Measurements from ENCODE around the gene OSER1.
"Not testable (repeated sequence)": the region's sequence is repeated elsewhere in the genome, so short reads cannot be mapped to it uniquely, and the experiment has no call there.

OSER1 gene

GRCh38 chr20:44200983-44201382 lies 9.6 kb downstream of the OSER1 start:
- DNase-seq (ENCODE audit: low read depth), result no peak

DNA sequence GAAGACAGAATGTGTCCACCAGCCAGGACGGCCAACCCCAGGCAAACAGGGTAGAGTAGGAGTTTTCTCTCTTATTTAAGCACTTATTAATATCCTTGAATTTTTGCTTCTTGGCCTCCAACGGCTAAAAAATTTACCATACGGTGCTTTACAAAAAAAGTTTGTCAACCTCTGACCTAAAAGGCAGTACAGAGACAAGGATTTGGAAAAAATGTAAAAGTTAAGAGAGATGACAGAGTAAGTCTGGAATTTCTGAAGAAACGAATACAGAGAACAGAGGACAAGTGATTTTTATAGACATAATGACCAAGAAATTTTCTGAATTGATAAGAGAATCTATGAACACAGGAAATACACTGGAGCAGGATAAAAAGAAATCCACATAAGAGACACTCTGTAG lies 10.2 kb downstream of the OSER1 start:
- no peak for DNase-seq (ENCODE audit: low read depth)

DNA sequence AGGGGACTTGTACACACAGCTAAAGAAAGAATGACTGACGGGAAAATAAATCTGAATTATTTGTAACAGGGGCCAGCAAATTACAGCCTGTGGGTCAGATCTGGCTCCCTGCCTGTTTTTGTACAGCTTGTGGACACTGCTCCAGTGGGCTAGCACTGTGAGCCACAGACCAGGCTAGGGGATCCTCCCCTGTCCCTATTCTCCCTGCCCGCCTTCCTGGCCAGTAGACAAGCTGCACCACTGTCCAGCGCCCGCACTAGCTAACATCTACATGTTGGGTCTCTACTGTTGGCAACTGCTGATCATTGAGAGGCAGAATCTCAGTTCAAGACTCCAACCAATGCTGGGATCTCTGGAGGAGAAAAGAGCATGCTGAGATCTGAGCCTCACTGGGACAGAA lies 10.7 kb downstream of the OSER1 start:
- DNase-seq (ENCODE audit: low read depth), result no peak

GRCh38 chr20:44198872-44199271 lies 11.7 kb downstream of the OSER1 start:
- no peak for DNase-seq (ENCODE audit: low read depth)

DNA sequence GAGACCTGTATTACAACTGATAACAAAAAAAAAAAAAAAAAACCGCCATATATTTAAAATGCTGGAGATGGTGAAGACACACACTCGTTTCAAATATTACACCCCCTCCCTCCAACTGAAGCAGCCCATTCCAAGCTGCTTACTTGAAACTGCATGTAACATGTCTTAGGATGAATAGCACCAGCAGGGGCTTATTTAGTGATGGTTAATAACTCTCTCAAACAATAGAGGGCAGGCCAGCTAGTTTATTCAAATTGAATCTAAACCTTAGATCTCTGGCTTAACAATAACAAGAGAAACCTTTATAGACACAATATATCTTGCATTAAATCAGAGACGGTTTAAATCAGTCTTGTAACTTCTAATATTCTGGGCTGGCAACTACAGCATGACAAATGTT lies 14.3 kb downstream of the OSER1 start:
- DNase-seq (ENCODE audit: low read depth), result no peak

GRCh38 chr20:44195605-44196004 lies 15.0 kb downstream of the OSER1 start:
- no peak for DNase-seq (ENCODE audit: low read depth)

GRCh38 chr20:44193801-44194200 lies 16.8 kb downstream of the OSER1 start:
- no peak for DNase-seq (ENCODE audit: low read depth)

GRCh38 chr20:44191640-44192039 lies 18.9 kb downstream of the OSER1 start:
- DNase-seq (ENCODE audit: low read depth), result not testable (repeated sequence)

DNA sequence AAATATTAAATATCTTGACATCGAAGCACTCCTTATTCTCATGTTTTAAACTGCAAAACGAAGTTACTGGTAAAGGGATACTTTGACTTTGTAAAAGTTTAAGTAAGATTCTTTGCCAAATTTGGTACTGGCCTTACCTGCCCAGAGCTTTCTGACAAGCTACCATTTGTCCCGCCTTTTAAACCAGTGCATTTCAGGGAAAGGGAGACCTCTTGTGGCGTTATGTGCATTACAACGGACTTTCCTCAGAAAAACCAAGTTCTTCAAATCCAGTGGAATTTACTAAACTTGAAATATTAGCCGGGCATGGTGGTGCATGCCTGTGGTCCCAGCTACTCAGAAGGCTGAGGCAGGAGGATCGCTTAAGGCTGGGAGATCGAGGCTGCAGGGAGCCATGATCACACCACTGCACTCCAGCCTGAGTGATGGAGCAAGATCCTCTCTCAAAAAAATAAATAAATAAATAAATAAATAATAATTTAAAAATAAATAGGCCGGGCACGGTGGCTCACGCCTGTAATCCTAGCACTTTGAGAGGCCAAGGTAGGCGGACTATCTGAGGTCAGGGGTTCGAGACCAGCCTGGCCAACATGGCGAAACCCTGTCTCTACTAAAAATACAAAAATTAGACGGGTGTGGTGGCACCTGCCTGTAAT lies 20.2 kb downstream of the OSER1 start:
- DNase-seq (ENCODE audit: low read depth), result peak; percentile 25

GRCh38 chr20:44188752-44189151 lies 21.8 kb downstream of the OSER1 start:
- no peak for DNase-seq (ENCODE audit: low read depth)

DNA sequence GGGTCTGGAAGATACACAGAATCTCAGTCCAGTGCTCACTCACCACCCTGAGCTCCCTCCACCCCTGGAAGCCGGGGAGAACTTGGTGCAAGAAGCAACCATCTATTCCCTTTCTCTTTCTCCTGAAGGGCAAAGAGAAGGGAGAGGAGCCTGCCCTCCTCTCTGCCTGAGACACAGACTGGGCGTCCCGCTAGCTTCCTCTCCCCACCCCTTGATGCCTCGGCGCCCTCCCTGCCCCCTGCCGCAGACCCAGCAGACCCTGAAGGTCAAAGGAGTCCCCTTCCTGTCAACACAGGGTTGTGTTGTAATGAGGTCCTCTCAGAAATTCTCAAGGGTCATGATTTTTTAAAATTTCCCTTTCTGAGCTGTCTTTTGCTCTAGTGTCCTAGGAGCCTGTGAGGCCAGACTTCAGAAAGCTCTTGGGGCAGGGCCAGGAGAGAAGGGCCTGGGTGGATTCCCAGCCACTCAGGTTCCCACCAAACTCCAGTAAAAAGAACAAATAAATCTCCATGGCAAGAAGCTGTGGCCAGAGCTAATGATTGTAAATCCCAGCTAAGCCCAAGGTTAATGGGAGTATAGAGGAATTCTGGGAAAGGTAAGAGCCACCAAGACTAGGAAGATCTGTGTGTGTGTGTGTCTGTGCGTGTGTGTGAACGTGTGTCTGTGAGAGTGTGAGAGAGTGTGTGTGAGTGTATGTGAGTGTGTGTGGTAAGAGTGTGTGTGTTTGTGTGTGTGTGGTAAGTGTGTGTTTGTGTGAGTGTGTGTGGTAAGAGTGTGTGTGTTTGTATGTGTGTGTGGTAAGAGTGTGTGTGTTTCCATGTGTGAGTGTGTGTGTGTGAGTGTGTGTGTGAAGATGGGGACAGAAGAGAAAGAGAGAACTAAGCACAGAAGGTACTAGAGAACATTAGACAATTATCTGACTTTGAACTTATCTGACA lies 22.5 kb downstream of the OSER1 start:
- DNase-seq (ENCODE audit: low read depth), result no peak

DNA sequence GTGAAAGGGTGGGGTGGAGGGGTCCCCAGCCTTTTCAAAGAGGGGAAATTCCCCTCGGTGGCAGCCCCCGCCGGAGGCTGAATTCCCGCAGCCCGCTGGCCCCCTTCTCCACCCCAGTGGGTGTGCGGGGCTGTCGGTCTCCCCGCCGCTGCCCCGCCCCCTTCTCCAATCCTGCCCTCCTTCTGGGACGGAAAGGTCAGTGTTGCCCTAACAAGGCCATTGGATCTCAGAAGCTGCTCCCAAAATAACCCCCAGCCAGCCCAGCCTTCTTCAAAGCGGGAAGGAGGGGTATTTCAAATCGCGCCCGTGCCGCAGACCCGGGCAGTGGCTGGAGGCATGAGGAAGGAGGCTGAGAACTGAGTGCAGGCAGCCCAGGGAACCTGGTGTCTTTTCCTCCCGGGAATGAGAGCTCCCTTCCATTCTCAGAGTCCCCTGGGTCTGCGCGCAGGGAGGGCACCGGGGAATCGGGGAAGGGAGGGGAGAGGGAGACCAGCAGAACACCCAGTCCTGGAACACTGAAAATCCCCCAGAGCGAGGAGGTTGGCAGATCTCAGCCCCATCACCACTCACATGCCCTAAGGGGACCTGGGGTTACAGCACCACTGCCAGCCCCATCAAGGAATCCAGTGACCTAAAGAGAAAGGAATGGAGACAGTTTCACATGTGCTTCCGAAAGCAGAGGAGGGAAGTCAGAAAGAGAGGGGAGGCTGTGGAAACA lies 23.4 kb downstream of the OSER1 start, which contains the start of gene JPH2:
Gene JPH2, minus strand, starts transcription at position 135 of the 718 bp plus-strand sequence. CDS start 483 bp downstream, outside the sequence.
- no peak for DNase-seq (ENCODE audit: low read depth)

- no peak for DNase-seq (ENCODE audit: low read depth)
Observed at GRCh38 chr20:44186674-44187053, 23.9 kb downstream of the OSER1 start.

- no peak for DNase-seq (ENCODE audit: low read depth)
Observed at GRCh38 chr20:44186201-44186600, 24.4 kb downstream of the OSER1 start.

GRCh38 chr20:44185574-44185973 lies 25.0 kb downstream of the OSER1 start:
- DNase-seq (ENCODE audit: low read depth), result no peak

DNA sequence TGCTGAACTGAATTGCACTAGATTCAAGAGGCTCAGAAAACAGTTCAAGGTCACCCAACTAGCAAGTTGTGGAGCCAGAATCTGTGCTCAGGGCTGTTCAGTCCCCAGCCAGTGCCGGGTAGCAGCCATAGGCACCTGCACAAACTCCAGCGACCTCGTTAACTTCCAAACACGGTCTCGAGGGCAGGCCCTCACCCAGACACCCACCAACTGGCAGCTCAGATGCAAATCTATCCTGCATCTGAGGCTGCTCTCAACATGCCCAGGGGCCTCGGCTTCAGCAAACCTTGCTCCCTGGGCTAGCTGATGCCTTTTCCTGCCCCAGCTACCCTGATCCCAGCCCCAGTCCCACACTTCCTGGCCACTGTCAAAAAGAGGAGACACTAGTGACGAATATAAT lies 27.3 kb downstream of the OSER1 start:
- DNase-seq (ENCODE audit: low read depth), result no peak

- no peak for DNase-seq (ENCODE audit: low read depth)
Observed at GRCh38 chr20:44182863-44183262, 27.7 kb downstream of the OSER1 start.

GRCh38 chr20:44182135-44182765 lies 28.3 kb downstream of the OSER1 start:
- DNase-seq (ENCODE audit: low read depth), result no peak

GRCh38 chr20:44181611-44182010 lies 29.0 kb downstream of the OSER1 start:
- DNase-seq (ENCODE audit: low read depth), result no peak

GRCh38 chr20:44180814-44181213 lies 29.8 kb downstream of the OSER1 start:
- DNase-seq (ENCODE audit: low read depth), result no peak

DNA sequence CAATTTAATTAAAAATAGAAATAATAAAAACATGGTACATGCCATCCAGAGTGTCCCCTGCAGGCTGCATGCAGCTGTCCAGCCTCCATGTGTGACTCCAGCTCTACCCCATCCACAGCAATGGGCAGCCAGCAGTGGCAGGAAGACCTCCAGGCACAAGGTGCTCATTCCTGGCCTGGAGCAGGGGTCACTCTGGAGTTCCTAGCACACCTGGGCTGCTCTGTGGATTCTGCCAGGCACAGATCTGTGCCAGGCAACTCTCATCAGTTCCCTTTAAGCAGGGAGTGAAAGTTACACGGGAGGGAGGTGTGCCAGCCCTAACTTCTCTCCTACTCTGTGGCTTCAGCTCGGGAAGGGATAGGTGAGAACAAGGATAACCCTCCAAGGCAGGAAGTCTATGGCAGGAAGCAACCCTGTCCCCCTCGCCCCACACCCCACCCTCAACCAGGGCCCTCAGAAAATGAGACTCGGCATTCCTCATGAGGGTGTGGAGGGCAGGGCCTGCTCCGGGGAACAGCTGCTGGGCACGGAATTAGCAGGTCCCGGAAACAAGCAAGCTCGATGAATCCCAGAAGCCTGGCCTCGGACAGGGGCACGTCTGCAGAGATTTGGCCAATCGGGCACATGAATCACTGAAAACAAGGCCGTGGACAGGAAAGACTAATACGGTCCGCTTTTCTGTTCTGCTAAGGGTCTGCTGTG lies 33.6 kb downstream of the OSER1 start:
- no peak for DNase-seq (ENCODE audit: low read depth)

Measured in activated T-cell treated with anti-CD3 and anti-CD28 coated beads for 1 hour (primary cell).